Measurements from ENCODE around the gene TXNDC15. TPM values are rescaled to one million over a fixed set of nuclear protein-coding genes. Genes with fewer than 3 reads are reported as not detected.

Gene TXNDC15
- total and polyA plus RNA-seq, 4 donors = 50.2 to 91.9 (median 73.3) TPM

DNA sequence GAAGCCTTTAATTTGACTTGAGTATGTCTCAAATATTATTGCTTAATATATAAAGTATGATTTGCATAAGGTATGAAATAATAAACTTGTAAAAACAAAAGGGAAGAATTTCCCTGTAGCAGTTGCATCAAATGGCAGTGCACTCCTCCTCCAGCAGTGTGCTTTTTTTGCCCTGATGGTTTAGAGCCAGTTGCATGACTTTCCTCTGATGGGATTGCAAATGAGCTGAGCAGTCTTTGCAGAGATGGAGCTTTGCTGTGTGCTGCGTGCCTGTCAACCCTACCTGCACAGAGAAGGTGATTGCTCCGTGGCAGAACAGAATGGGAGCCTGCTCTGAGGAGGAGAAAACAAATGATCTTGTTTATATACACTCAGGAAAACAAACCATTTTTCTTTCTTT lies 70.9 kb downstream of the TXNDC15 start:
- TF ChIP-seq, protein P1, sequence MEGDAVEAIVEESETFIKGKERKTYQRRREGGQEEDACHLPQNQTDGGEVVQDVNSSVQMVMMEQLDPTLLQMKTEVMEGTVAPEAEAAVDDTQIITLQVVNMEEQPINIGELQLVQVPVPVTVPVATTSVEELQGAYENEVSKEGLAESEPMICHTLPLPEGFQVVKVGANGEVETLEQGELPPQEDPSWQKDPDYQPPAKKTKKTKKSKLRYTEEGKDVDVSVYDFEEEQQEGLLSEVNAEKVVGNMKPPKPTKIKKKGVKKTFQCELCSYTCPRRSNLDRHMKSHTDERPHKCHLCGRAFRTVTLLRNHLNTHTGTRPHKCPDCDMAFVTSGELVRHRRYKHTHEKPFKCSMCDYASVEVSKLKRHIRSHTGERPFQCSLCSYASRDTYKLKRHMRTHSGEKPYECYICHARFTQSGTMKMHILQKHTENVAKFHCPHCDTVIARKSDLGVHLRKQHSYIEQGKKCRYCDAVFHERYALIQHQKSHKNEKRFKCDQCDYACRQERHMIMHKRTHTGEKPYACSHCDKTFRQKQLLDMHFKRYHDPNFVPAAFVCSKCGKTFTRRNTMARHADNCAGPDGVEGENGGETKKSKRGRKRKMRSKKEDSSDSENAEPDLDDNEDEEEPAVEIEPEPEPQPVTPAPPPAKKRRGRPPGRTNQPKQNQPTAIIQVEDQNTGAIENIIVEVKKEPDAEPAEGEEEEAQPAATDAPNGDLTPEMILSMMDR (IDR thresholded peaks at IDR 0.05; ENCODE audit: control extremely low read depth, extremely low read depth) = no peak
- 79 to 93% methylated on average over 2 of the region's 2 CpGs for WGBS, 2 donors
- no peak overlapping the region for H3K9ac ChIP-seq (ENCODE audit: insufficient read depth in 1 of 2, low read length in 2 of 2)
- DNase-seq (no peak), ATAC-seq (ENCODE audit: insufficient read depth, low FRiP score) (no peak)
- no peaks in the 10 kb centered on the region for H3K9me3 ChIP-seq (ENCODE audit: control insufficient read depth in 4 of 4, insufficient read depth in 3 of 4, low read length in 3 of 4)
- H3K27ac ChIP-seq (ENCODE audit: low read depth in 1 of 2, low read length in 1 of 2) = no peak overlapping the region
- no peak overlapping the region for H3K4me3 ChIP-seq
- no peaks in the 10 kb centered on the region for H3K27me3 ChIP-seq (ENCODE audit: control insufficient read depth in 3 of 3, insufficient read depth in 3 of 3, low read length in 2 of 3)
- peaks cover 0 to 6% (median 0%) of the 10 kb centered on the region in 5 donors for H3K4me1 ChIP-seq (ENCODE audit: control insufficient read depth in 5 of 5, insufficient read depth in 5 of 5, low read length in 5 of 5)
- H3K36me3 ChIP-seq (ENCODE audit: control insufficient read depth in 4 of 4, insufficient read depth in 4 of 4, low read length in 4 of 4) = no peaks in the 10 kb centered on the region

DNA sequence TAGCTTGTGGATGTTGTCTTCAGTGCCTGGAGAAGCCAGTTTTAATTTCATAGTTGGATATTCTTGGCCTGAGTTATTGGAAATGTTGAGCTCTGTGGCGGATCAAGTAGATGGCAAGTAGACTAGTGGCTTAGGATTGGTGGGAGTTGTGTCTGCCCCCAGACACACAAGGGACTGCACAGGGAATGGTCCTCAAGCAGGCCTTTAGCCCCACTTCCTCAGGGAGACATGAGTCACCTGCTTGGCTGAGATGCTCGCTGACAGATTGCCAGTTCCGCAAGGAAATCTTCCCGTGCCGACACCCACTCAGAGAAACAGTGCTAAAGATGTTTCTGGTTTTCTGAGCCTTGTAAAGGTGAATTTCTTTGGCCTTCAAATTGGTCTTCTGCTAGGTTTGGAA lies 74.7 kb downstream of the TXNDC15 start:
- peaks cover 0 to 6% (median 0%) of the 10 kb centered on the region in 5 donors for H3K4me1 ChIP-seq (ENCODE audit: control insufficient read depth in 5 of 5, insufficient read depth in 5 of 5, low read length in 5 of 5)
- DNase-seq (no peak), ATAC-seq (ENCODE audit: insufficient read depth, low FRiP score) (no peak)
- no peaks in the 10 kb centered on the region for H3K36me3 ChIP-seq (ENCODE audit: control insufficient read depth in 4 of 4, insufficient read depth in 4 of 4, low read length in 4 of 4)
- no peak overlapping the region for H3K4me3 ChIP-seq
- no peaks in the 10 kb centered on the region for H3K9me3 ChIP-seq (ENCODE audit: control insufficient read depth in 4 of 4, insufficient read depth in 3 of 4, low read length in 3 of 4)
- TF ChIP-seq, protein P1 (IDR thresholded peaks at IDR 0.05; ENCODE audit: control extremely low read depth, extremely low read depth) = no peak
- H3K27me3 ChIP-seq (ENCODE audit: control insufficient read depth in 3 of 3, insufficient read depth in 3 of 3, low read length in 2 of 3) = no peaks in the 10 kb centered on the region
- H3K9ac ChIP-seq (ENCODE audit: insufficient read depth in 1 of 2, low read length in 2 of 2) = no peak overlapping the region
- WGBS, 2 donors = 84 to 96% methylated on average over 5 of the region's 5 CpGs
- no peak overlapping the region for H3K27ac ChIP-seq (ENCODE audit: low read depth in 1 of 2, low read length in 1 of 2)

DNA sequence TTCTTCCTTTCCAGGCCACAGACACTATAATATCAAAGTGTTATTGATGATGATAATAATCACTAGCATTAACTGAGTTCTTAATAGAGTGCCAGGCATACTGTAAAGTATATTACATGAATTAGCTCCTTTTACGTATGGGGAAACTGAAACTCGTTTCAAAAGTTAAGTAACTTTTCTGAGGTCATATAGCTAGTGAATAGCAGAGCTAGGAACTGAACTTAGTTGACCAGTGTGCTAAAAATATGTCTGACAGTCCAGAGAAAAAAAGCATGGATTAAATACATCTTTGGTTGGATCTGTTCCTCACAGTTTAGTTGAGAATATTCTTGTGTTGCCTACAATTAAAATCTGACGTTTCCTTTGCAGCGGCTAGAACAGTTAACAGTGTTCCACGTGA lies 75.1 kb downstream of the TXNDC15 start:
- no peaks in the 10 kb centered on the region for H3K36me3 ChIP-seq (ENCODE audit: control insufficient read depth in 4 of 4, insufficient read depth in 4 of 4, low read length in 4 of 4)
- no peaks in the 10 kb centered on the region for H3K27me3 ChIP-seq (ENCODE audit: control insufficient read depth in 3 of 3, insufficient read depth in 3 of 3, low read length in 2 of 3)
- 77 to 88% methylated on average over 5 of the region's 5 CpGs for WGBS, 2 donors
- ATAC-seq (ENCODE audit: insufficient read depth, low FRiP score) = no peak
- H3K9ac ChIP-seq (ENCODE audit: insufficient read depth in 1 of 2, low read length in 2 of 2) = no peak overlapping the region
- peaks cover 0 to 6% (median 0%) of the 10 kb centered on the region in 5 donors for H3K4me1 ChIP-seq (ENCODE audit: control insufficient read depth in 5 of 5, insufficient read depth in 5 of 5, low read length in 5 of 5)
- H3K27ac ChIP-seq (ENCODE audit: low read depth in 1 of 2, low read length in 1 of 2) = no peak overlapping the region
- H3K9me3 ChIP-seq (ENCODE audit: control insufficient read depth in 4 of 4, insufficient read depth in 3 of 4, low read length in 3 of 4) = peaks cover 0 to 1% (median 0%) of the 10 kb centered on the region in 4 donors
- TF ChIP-seq, protein P1 (IDR thresholded peaks at IDR 0.05; ENCODE audit: control extremely low read depth, extremely low read depth) = no peak
- H3K4me3 ChIP-seq = no peak overlapping the region
- no peak for DNase-seq

Small RNAs within 50 kb of the gene (small RNA-seq; reads per million reads assigned to genes)
- gene MIR4461 (ENCODE audit: low replicate concordance) = not detected
- gene MTND3P25 (ENCODE audit: low replicate concordance) = not detected
- not detected for gene MTND4LP30 (ENCODE audit: low replicate concordance)

Other genes with a start within 250 kb of the TXNDC15 start
- 10 to 100 TPM; 44.1 to 58.8 TPM for gene SAR1B, start 241.5 kb upstream of the TXNDC15 start, total RNA-seq
- gene SAR1B, start 241.5 kb upstream of the TXNDC15 start, polyA plus RNA-seq = 10 to 100 TPM; 21.5 to 37.0 TPM
- gene SEC24A, start 225.6 kb upstream of the TXNDC15 start, total RNA-seq = 10 to 100 TPM; 17.9 to 23.8 TPM
- 10 to 100 TPM in 1 of 2 donors, 1 to 10 TPM in 1; 3.3 to 11.8 TPM for gene SEC24A, start 225.6 kb upstream of the TXNDC15 start, polyA plus RNA-seq
- 10 to 100 TPM; 20.4 to 27.5 TPM for gene CAMLG, start 135.8 kb upstream of the TXNDC15 start, total RNA-seq
- gene CAMLG, start 135.8 kb upstream of the TXNDC15 start, polyA plus RNA-seq = 10 to 100 TPM; 17.1 to 48.2 TPM
- 10 to 100 TPM; 40.5 to 73.8 TPM for gene DDX46, start 115.6 kb upstream of the TXNDC15 start, total RNA-seq
- 10 to 100 TPM; 21.8 to 22.5 TPM for gene DDX46, start 115.6 kb upstream of the TXNDC15 start, polyA plus RNA-seq
- 10 to 100 TPM; 39.1 to 68.8 TPM for gene C5orf24, start 28.4 kb upstream of the TXNDC15 start, total RNA-seq
- 10 to 100 TPM; 19.6 to 20.3 TPM for gene C5orf24, start 28.4 kb upstream of the TXNDC15 start, polyA plus RNA-seq
- 10 to 100 TPM in 1 of 2 donors, 1 to 10 TPM in 1; 9.4 to 12.3 TPM for gene PCBD2, start 30.8 kb downstream of the TXNDC15 start, total RNA-seq
- gene PCBD2, start 30.8 kb downstream of the TXNDC15 start, polyA plus RNA-seq = 1 to 10 TPM; 4.1 to 5.7 TPM
- gene CATSPER3, start 93.5 kb downstream of the TXNDC15 start, total RNA-seq = under 1 TPM; 0.54 to 0.61 TPM
- under 1 TPM; 0.38 to 0.43 TPM for gene CATSPER3, start 93.5 kb downstream of the TXNDC15 start, polyA plus RNA-seq
- under 1 TPM; 0.43 to 0.55 TPM for gene PITX1, start 159.9 kb downstream of the TXNDC15 start, total RNA-seq
- gene PITX1, start 159.9 kb downstream of the TXNDC15 start, polyA plus RNA-seq = 1 to 10 TPM in 1 of 2 donors, under 1 TPM in 1; 0.89 to 1.3 TPM

All from lung (tissue), 13 donors.